GM21526 (cell line): Measurements from ENCODE around the gene PDGFA.

Experiments used
- ATAC-seq: cut with Tn5 transposase; IDR thresholded peaks from one replicate; pipeline ENCODE4 v1.9.1; 2021; ENCODE audit warnings: moderate library complexity; ENCODE audit not compliant: unreplicated experiment, low FRiP score

PDGFA gene

GRCh38 chr7:464454-465401, 54.9 kb downstream of the PDGFA start:
- ATAC-seq = no peak

DNA sequence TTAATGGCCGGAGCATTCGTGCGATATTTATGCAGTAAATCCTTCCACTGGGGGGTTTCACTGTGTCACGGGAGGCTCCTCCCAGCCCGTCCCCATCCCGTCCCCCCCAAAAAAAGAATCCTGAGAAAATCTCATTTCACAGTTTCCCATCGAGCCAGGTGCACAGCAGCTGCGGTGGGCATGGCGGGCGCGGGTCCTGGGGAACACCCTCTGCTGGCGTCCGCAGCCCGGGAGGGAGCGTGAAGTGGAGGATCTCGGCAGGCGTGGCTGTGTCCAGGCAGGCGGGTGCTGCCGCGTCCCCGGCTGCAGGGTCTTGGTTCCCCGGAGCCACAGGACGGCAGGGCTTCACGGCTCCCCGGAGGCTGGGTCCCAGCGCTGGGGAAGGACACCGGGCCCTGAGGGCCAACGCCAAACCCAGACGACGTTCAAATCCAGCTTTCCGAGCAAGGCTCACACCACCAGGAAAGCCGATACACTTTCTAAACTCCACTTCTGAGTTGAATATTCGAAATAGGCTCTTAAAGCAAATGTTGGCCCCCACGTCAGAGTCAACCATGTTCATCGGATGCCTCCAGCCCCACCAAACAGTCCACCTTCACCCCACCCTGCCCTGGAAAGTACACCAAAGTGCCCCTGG, 55.7 kb downstream of the PDGFA start:
- no peak for ATAC-seq

DNA sequence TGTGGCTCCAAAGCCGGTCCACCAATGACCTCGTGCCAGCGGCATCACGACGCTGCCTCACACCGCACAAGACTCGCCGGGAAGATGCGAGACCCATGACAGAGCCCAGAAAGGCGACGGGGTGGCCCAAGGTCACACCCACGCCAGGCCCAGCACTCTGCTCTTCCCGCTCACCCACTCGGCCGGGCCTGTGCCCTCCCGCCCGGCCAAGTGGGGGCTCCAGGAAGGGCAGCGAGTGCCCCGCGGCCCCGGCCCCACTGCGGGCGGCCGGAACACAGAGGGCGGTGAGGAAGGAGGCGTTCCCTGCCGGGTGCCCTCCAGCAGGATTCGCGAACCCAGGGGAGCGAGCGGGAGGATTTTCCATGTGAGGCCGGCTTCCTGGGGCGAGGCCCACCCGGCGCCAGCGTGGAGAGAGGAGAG, 56.3 kb downstream of the PDGFA start:
- no peak for ATAC-seq

GRCh38 chr7:462173-463103, 57.2 kb downstream of the PDGFA start:
- no peak for ATAC-seq

GRCh38 chr7:461453-462172, 58.0 kb downstream of the PDGFA start:
- ATAC-seq = no peak

- no peak for ATAC-seq
These were observed 58.6 kb downstream of the PDGFA start for GRCh38 chr7:461117-461452.

DNA sequence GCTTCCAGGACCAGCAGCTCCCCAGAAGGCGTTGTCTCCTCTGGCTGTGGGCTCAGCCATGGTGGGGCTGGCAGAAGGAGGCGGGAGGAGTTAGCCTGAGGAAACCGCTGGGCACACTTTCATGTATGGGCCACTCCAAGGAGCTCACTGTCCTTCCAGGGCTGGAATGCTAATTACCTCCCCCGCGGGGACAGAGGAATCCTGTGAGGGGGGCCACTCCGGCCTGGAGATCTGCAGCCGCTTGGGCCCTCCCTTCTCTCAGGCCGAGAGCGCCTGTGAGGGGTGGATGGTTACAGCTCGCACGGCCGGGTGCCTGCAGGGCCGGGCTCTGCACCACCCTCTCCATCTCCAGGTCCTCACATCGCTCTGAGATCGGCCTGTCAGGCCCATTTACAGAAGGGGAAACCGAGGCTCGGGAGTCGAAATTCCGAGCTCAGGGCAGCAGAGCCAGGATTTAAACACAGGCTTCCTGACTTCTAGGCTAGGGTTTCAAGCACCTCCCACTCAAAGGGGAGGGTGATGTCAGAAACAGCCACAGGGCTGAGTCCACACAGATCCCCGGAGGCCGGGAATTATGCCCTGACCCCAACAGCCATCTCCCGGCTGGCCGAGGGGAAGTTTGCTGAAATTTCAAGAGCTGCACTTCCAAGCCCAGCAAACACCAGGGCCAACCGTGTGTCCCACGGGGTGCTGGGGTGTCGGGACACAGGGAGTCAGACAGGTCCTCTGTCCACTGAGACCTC, 59.1 kb downstream of the PDGFA start:
- no peak for ATAC-seq

DNA sequence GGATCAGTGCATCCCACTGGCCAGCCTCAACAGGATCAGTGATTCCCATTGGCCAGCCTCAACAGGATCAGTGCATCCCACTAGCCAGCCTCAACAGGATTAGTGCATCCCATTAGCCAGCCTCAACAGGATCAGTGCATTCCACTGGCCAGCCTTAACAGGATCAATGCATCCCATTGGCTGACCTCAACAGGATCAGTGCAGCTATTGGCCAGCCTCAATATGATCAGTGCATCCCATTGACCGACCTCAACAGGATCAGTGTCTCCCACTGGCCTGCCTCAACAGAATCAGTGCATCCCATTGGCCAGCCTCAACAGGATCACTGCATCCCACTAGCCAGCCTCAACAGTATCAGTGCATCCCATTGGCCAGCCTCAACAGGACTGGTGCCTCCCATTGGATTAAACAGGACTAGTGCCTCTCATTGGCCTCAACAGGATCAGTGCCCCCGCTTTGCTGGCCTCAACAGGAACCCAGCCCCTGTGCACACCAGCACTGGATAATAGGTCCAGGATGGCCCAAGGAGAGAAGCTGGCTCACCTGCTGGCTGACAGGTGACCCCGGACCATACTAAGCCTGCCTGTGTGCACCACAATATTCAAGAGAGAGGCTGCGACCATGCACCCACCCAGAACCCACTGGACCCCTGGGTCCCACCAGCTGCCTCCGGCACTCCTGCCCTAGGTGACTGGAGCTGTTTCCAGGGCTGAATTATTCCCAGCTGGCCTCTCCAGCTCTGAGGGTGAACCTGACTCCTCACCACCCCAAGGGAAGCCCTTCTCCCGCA, 59.9 kb downstream of the PDGFA start:
- ATAC-seq = no peak

DNA sequence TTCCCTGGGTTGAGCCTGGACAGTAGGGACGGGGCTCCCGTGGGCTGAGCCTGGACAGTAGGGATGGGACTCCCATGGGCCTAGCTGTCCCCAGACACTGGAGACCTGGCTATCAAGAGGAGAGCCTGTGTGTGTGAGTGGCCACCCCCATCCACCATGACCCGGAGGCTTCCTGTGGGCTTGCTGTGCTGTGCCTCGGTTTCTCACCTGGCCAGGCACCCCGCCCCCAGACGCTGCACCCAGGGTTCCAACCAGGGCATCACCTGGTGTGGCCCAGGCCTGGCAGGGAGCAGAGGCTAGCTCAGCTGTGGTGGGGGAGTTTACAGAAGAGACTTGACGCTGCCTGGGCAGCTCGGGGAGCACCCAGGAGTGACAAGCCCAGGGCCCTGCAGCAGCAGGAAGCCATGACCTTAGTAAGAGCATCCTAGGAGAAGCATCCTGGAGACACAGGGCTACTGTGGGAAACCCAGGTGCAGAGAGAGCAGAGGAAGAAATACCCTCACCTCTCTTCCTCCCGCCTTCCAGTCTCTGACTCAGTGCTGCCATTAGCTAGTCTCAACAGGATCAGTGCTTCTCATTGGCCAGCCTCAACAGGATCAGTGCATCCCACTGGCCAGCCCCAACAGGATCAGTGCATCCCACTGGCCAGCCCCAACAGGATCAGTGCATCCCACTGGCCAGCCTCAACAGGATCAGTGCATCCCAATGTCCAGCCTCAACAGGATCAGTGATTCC, 61.0 kb downstream of the PDGFA start:
- ATAC-seq = no peak

DNA sequence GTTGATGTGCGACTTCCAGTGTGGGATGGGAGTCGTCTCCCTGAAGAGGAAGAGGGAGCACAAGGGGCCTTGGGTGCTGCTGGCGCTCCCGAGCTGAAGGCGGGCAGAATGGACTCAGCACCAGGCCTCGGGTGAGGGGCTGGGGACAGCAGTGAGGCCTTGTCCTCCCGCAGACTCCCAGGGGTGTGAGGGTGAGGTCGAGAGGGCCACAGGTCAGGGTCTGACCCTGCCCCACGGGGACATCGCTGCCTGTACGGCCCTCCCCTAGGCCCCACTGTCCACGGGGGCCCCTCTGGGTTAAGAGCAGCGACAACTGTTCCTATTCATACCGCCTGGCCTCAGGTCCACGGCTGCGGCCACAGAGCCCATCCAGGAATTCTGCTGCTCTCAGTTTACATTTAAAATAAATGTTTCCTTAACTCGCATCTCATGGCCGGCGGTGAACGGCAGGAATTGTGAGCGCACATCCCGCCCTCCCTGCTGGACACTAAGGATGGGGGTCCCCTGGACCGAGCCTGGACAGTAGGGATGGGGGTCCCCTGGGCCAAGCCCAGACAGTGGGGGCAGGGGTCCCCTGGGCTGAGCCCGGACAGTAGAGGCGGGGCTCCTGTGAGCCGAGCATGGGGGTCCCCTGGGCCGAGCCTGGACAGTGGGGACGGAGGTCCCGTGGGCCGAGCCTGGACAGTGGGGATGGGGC, 61.7 kb downstream of the PDGFA start:
- ATAC-seq = no peak

DNA sequence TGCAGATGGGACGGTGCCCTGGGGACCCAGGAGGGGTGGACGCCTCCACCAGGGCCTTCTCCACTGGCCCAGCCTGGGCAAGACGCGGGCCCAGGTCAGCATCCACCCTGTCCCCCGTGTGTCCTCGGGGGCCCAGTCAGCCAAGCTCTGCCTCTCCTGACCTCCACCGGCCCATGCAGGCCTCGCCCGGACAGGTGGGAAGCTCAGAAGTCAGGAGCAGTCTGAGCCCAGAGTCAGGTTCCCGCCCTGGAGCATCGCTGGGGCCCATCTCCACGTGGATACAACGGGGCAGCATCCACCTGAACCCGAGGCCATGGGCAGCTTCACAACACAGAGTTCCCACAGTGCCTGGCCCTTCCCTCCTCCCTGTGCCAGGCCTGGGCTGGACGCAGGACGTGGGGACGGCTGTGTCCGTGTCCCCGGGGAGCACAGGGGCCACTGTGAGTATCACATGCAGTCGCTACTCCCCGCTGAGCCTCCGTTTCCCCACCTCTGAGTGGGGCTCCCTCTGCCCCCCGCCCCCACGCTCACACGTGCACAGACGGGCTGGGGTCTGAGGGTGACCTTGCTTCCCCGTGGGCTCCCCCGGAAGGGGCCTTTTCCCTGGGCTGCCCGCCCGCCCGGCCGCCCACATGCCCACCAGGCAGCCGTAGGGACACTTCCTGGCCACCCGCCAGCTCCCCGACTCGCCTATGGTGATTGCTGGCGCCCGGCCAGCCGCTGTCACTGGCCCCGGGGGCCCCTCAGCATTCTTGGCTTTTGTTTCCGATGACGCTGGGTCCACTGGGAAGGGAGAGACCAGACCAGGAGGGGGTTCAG, 64.3 kb downstream of the PDGFA start:
- no peak for ATAC-seq

GRCh38 chr7:454356-455109, 65.1 kb downstream of the PDGFA start:
- ATAC-seq = no peak

GRCh38 chr7:453597-454306, 65.9 kb downstream of the PDGFA start:
- ATAC-seq = no peak

- ATAC-seq = no peak
These were observed 66.7 kb downstream of the PDGFA start for GRCh38 chr7:452791-453455.

DNA sequence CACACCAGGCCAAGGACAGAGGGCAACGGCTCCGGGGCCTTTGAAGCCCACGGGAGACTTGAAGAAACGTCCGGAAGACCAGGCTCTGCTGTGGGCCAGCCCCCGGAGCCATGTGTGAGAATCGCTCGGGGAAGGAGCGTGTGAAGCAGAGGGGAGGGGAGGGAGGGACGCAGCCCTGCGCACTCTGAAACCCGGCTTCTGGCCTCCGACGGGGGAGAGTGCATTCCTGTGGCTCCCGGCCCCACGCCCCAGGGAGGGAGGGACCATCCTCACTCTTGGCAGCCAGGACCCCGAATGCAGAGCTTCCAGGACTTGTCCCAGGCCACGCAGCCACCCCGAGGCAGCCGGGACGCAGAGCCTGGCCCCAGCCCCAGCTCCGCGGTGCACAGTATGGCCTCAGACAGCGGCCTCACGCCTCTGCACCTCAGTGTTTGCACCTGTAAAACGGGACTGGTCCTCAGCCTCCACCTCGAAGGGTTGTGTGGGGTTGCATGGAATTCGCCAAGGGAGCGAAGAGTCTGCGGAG, 67.4 kb downstream of the PDGFA start:
- no peak for ATAC-seq
